Measurements from ENCODE around the gene SLC36A2.

SLC36A2 gene

DNA sequence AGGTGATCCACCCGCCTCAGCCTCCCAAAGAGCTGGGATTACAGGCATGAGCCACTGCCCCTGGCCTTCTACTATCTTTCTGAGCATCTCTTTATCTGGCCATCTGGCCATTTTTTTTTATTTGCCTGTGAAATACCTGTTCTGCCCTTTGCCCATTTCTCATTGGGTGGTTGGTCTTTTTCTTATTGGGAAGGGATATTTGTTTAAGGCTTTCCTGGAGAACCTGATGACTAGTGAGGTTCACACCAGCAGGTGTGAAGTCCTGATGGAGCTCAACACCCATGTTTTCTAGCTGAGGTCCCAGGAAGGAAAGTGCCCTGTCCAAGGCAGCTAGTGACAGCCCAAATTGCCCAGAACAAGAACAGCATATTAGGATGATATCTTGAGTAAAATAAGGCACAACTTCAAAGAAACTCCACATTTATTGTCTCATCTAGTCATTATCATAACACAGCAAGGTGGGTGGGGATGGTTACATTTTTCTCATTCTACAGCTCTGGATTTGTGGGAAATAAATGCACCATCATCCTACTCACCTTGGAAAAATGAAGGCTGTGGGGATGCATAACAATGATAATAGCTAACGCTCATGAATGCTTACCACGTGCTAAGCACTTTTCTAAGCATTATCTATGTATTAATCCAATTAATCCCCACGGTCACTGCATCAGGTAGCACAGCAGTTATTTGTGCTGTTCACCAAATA lies 64.1 kb downstream of the SLC36A2 start:
- TF ChIP-seq, protein P1, sequence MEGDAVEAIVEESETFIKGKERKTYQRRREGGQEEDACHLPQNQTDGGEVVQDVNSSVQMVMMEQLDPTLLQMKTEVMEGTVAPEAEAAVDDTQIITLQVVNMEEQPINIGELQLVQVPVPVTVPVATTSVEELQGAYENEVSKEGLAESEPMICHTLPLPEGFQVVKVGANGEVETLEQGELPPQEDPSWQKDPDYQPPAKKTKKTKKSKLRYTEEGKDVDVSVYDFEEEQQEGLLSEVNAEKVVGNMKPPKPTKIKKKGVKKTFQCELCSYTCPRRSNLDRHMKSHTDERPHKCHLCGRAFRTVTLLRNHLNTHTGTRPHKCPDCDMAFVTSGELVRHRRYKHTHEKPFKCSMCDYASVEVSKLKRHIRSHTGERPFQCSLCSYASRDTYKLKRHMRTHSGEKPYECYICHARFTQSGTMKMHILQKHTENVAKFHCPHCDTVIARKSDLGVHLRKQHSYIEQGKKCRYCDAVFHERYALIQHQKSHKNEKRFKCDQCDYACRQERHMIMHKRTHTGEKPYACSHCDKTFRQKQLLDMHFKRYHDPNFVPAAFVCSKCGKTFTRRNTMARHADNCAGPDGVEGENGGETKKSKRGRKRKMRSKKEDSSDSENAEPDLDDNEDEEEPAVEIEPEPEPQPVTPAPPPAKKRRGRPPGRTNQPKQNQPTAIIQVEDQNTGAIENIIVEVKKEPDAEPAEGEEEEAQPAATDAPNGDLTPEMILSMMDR (IDR thresholded peaks at IDR 0.05), result no peak
- TF ChIP-seq ZFX (IDR thresholded peaks at IDR 0.05; ENCODE audit: borderline replicate concordance), result no peak
- H3K27ac ChIP-seq, result no peak overlapping the region

DNA sequence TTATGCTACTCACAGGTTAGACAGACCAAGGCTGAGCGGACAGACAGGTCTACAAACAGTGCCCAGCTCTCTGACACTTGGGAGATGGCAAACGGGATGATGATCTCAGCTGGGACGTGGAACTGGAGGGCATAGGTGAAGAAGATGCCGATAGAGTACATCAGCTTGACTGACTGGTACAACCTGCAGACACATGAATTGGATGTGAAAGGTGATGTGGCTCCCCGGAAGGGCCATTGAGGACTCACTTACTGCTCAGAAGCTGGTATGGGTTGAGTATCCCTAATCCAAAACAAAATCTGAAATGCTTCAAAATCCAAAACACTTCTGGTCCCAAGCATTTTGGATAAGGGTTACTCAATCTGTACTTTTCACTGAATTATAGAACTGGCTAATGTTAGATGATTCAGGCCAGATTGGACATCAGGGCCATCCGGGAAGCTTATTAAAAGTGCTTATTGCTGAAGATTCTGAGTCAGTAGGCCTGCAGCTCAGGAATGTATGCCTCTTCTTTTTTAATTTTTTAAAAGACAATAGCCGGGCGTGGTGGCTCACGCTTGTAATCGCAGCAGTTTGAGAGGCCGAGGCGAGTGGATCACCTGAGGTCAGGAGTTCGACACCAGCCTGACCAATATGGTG lies 66.2 kb downstream of the SLC36A2 start:
- TF ChIP-seq, protein P1 (IDR thresholded peaks at IDR 0.05), result no peak
- no peak for TF ChIP-seq ZFX (IDR thresholded peaks at IDR 0.05; ENCODE audit: borderline replicate concordance)
- no peak overlapping the region for H3K27ac ChIP-seq

DNA sequence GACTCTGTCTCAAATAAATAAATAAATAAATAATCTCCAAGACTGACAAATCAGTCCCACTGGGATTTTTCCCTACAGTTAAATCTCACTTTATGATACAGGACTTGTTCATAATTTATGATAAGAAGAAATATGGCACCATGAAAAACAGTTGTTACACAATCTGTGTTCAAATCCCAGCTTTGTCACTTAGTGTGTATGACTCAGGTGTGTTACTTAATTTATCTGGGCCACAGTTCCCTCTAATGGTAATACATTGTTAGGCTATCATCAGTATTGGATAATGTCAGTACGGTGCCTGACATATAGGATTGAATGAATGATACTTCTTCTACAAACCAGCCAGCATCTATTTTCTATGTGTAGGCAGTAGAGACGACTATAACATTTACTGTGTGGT lies 66.9 kb downstream of the SLC36A2 start:
- TF ChIP-seq ZFX (IDR thresholded peaks at IDR 0.05; ENCODE audit: borderline replicate concordance), result no peak
- TF ChIP-seq, protein P1 (IDR thresholded peaks at IDR 0.05), result no peak
- H3K27ac ChIP-seq, result no peak overlapping the region

DNA sequence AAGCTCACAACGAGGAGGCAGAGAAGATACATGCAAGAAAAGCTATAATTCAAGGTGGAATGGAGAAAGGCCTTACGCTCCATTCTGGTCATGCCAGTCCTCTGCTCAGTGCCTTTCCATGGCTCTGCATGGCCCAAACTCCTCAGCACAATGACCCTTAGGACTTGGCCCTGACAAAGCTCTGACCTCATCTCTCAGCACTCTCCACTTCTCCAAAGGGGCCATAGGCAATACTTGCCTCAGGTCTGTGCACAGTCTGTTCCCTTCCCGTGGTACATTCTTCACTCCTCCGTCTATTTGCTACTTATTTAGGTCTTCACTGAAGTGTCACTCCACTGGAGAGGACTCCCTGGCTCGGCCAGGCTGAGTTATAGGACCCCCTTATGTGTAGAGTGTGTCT lies 68.5 kb downstream of the SLC36A2 start:
- no peak overlapping the region for H3K27ac ChIP-seq
- TF ChIP-seq ZFX (IDR thresholded peaks at IDR 0.05; ENCODE audit: borderline replicate concordance), result no peak
- TF ChIP-seq, protein P1 (IDR thresholded peaks at IDR 0.05), result no peak

DNA sequence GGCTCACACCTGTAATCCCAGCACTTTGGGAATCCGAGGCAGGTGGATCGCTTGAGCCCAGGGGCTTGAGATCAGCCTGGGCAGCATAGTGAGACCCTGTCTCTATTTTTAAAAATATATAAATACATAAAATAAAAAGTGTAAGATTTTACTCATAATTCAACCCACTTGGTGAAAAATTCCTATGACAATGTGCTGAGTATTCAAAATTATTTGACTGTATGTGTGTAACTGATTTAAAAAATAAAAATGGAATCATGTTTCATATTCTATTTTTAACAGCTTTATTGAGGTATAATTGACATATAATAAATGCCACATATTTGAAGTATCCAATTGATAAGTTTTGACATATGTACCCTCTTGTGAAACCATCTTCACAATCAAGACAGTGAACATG lies 71.6 kb downstream of the SLC36A2 start:
- TF ChIP-seq ZFX (IDR thresholded peaks at IDR 0.05; ENCODE audit: borderline replicate concordance), result no peak
- TF ChIP-seq, protein P1 (IDR thresholded peaks at IDR 0.05), result no peak
- H3K27ac ChIP-seq, result no peak overlapping the region

DNA sequence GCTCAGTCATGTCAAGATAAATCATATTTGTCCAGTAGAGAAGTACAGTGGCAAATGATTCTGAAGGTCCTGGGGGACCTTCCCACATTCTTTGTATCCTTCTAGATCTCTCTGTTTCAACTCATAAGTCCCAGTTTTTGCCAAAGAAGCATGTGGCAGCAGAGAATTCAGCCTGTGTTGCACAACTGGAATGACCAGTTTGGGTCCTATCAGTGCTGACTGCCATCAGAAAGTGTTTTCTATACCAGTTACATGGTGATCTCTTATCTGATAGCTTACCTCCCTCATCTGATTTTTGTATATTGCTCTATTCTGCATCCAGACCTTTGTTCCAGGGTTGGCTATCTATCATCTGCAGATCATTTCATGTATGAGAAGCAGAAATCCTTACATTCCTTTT lies 72.7 kb downstream of the SLC36A2 start:
- TF ChIP-seq, protein P1 (IDR thresholded peaks at IDR 0.05), result no peak
- no peak for TF ChIP-seq ZFX (IDR thresholded peaks at IDR 0.05; ENCODE audit: borderline replicate concordance)
- no peak overlapping the region for H3K27ac ChIP-seq

DNA sequence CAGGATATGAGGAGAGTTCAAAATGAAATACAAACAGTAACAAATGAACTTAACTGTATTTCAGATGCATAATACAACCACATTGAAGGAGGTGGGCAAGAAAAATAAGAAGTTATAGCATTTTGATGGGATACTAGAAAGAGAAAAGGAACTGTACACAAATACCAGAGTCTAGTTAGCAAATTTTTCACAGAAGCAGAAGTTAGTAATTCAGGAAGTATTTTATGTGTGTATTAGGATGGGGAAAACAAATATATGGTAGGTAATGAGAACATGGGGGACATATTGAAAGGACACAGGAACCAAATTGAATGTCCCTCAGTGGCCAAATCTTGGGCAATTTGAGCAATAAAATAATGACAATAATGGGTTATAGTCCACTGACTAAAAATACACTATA lies 76.0 kb downstream of the SLC36A2 start:
- no peak for TF ChIP-seq ZFX (IDR thresholded peaks at IDR 0.05; ENCODE audit: borderline replicate concordance)
- TF ChIP-seq, protein P1 (IDR thresholded peaks at IDR 0.05), result no peak
- H3K27ac ChIP-seq, result no peak overlapping the region
